Naive thymus-derived CD8-positive, alpha-beta T cell (primary cell): ENCODE results near the gene AARS2. TPM values are rescaled to one million over a fixed set of nuclear protein-coding genes. Genes with fewer than 3 reads are reported as not detected.
"Not testable (repeated sequence)": the region's sequence is repeated elsewhere in the genome, so short reads cannot be mapped to it uniquely, and the experiment has no call there.

ENCODE experiments used
- ATAC-seq, 2 donors: fragments of 150-1000 bp; cut with Tn5 transposase in 1 of 2; sonication (Bioruptor Pico), chemical (Tn5 transposase) in 1 of 2; 1 replicate in 1 of 2; 2 replicates in 1 of 2; pipeline ENCODE4 v1.10.0; 2021; ENCODE audit warnings: mild to moderate bottlenecking in 2 of 2, moderate library complexity in 2 of 2
- POLR2A ChIA-PET: fragments of 350-600 bp; sonication (Branson Sonifier 250); formaldehyde crosslinking; loops from one replicate; lab custom pipeline; 2021; ENCODE audit warnings: antibody characterized with exemption; lab: Charles Lee
- DNase-seq, 10 donors: peaks; one replicate each; pipeline versions ENCODE4 v3.0.0 to v3.0.0-alpha.2; 2020 to 2022
- H3K27ac Mint-ChIP-seq, 10 donors: one replicate each; pipeline ENCODE4 v1.8.0; 2020 to 2022; ENCODE audit warnings: mild to moderate bottlenecking in 10 of 10, mixed read lengths in 10 of 10, moderate library complexity in 4 of 10, inconsistent platforms in 1 of 10
- H3K27me3 Mint-ChIP-seq, 5 donors: one replicate each; pipeline ENCODE4 v1.8.0; 2021 to 2022; ENCODE audit warnings: mixed read lengths in 5 of 5
- H3K36me3 Mint-ChIP-seq, 3 donors: one replicate each; pipeline ENCODE4 v1.8.0; 2020 to 2022; ENCODE audit warnings: mixed read lengths in 3 of 3, mild to moderate bottlenecking in 2 of 3, inconsistent platforms in 1 of 3
- H3K4me1 Mint-ChIP-seq, 4 donors: one replicate each; pipeline ENCODE4 v1.8.0; 2021 to 2022; ENCODE audit warnings: mixed read lengths in 4 of 4
- H3K4me3 Mint-ChIP-seq, 10 donors: one replicate each; pipeline ENCODE4 v1.8.0; 2020 to 2022; ENCODE audit warnings: mild to moderate bottlenecking in 10 of 10, mixed read lengths in 10 of 10, moderate library complexity in 6 of 10, inconsistent platforms in 1 of 10
- H3K9me3 Mint-ChIP-seq, 9 donors: one replicate each; pipeline ENCODE4 v1.8.0; 2020 to 2022; ENCODE audit warnings: mixed read lengths in 9 of 9, mild to moderate bottlenecking in 3 of 9, inconsistent platforms in 1 of 9, moderate library complexity in 1 of 9
- polyA plus RNA-seq, 3 donors: library from polyadenylated mRNA; unstranded; fragments of 300-500 nt; fragmentation: Illumina TruSeq; gene quantifications; one replicate each; pipeline ENCODE4 v1.2.3, GENCODE V29; 2021
- total RNA-seq, 8 experiments: library from RNA in 2 of 8; stranded (reverse) in 2 of 8; gene quantifications; one replicate each; pipeline ENCODE4 v1.2.3 and lab custom pipeline; 2021 to 2026

Gene AARS2
- total and polyA plus RNA-seq, 5 experiments from 2014 or later = 5.2 to 24.1 (median 13.5) TPM

DNA sequence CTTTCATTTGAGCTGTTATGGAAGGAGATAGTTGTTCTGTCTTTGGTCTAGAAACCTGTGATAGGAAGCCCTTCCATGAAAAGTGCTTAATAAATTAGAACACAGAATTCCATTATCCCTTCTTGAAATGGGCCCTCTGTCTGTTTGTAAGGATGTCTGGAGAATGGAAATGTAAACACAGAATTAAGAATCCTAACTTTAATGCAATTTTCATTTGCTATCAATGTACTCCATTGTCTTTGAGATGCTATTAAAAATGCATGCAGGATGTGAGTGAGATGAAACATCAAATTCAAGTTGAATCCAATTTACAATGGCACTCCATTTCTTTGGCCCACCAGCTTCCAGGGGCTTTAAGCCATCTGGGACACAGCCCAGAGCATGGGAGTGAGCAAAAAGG is 13.9 kb upstream of the AARS2 start:
- no peak for ATAC-seq
- no peaks in the 10 kb centered on the region for H3K36me3 Mint-ChIP-seq

GRCh38 chr6:44321210-44321609 is 8.1 kb upstream of the AARS2 start:
- H3K36me3 Mint-ChIP-seq = peaks cover 0 to 6% (median 6%) of the 10 kb centered on the region in 3 donors

More for the DNA sequence above, 13.9 kb upstream of the AARS2 start:
- Mint-ChIP-seq H3K27ac (no peak overlapping the region), H3K27me3 (peaks cover 10 to 37% (median 23%) of the 10 kb centered on the region in 5 donors), H3K9me3 (no peaks in the 10 kb centered on the region), H3K4me1 (no peaks in the 10 kb centered on the region), H3K4me3 (no peak overlapping the region)
- POLR2A ChIA-PET = no interaction called here
- DNase-seq = no peak

DNA sequence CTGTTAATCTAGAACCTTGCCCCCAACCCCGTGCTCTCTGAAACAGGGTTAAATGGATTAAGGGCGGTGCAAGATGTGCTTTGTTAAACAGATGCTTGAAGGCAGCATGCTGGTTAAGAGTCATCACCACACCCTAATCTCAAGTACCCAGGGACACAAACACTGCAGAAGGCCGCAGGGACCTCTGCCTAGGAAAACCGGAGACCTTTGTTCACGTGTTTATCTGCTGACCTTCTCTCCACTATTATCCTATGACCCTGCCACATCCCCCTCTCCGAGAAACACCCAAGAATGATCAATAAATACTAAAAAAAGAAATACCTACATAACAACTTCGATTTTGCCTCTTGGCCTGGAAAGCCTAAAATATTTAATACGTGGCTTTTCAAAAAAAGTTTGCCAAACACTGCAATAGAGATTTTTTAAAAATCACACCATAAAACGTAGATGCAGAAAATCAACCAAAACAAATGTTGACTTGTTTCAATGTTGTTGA is 4.0 kb upstream of the AARS2 start:
- POLR2A ChIA-PET, H3K9me3 Mint-ChIP-seq, H3K4me3 Mint-ChIP-seq, ATAC-seq, H3K36me3 Mint-ChIP-seq, H3K27ac Mint-ChIP-seq, DNase-seq: not testable (repeated sequence)
- H3K4me1 Mint-ChIP-seq = peaks cover 9 to 15% (median 11%) of the 10 kb centered on the region in 4 donors
- peaks cover 6 to 36% (median 22%) of the 10 kb centered on the region in 5 donors for H3K27me3 Mint-ChIP-seq

More at GRCh38 chr6:44321210-44321609, 8.1 kb upstream of the AARS2 start:
- POLR2A ChIA-PET = no interaction called here
- no peak for DNase-seq
- no peak overlapping the region for H3K27ac Mint-ChIP-seq
- H3K27me3 Mint-ChIP-seq = peaks cover 10 to 36% (median 22%) of the 10 kb centered on the region in 5 donors
- ATAC-seq = no peak
- no peak overlapping the region for H3K4me3 Mint-ChIP-seq
- no peaks in the 10 kb centered on the region for H3K4me1 Mint-ChIP-seq
- H3K9me3 Mint-ChIP-seq = peaks cover 0 to 7% (median 0%) of the 10 kb centered on the region in 9 donors

DNA sequence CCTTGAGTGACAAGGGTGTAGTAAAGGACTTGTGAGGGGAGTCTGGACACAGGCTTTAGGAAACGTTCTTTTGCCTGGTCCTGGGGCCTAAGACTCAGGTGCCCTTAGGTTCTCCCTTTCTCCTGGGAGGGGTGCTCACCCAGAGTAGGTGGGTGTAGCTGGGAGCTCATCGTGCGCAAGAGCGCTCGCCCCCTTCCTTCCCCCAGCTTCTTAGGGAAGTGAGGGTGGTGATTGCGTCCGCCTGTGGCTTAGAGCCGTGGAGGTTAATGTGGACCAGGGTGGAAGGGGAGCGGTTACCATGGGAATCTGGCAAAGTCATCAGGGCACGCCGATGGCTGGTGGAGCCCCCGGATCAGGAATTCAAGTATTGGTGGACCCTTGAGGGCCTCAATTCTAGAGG is 3.3 kb upstream of the AARS2 start:
- ATAC-seq (no peak), DNase-seq (no peak)
- peaks cover 13 to 22% (median 18%) of the 10 kb centered on the region in 4 donors for H3K4me1 Mint-ChIP-seq
- H3K4me3 Mint-ChIP-seq = no peak overlapping the region
- peaks cover 6% of the 10 kb centered on the region in 3 donors for H3K36me3 Mint-ChIP-seq
- peaks cover 0 to 7% (median 0%) of the 10 kb centered on the region in 9 donors for H3K9me3 Mint-ChIP-seq
- POLR2A ChIA-PET = no interaction called here
- peaks cover 5 to 36% (median 21%) of the 10 kb centered on the region in 5 donors for H3K27me3 Mint-ChIP-seq
- no peak overlapping the region for H3K27ac Mint-ChIP-seq

GRCh38 chr6:44315951-44316350 is 2.8 kb upstream of the AARS2 start:
- Mint-ChIP-seq H3K4me1 (peaks cover 13 to 23% (median 20%) of the 10 kb centered on the region in 4 donors), H3K27me3 (peaks cover 5 to 34% (median 19%) of the 10 kb centered on the region in 5 donors)

DNA sequence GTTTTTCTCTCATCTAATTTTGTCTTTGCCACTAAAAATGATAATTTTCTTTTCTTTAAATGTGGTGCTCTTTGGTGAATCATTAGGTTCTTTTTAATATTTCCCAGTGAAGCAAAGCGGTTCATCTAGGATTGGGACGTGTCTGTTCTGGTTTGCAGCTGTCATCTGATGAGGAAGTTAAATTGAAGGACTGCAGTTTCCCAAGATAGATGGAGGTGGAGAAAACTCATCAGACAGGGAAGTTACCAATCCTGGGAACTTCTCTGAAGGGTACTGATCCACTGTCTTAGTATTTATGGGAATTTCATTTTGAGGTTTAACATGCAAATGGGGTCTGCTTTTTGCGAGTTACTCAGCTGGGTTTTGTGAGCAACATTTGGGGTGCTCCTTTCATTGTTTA is 2.4 kb upstream of the AARS2 start:
- H3K4me1 Mint-ChIP-seq = peaks cover 13 to 23% (median 20%) of the 10 kb centered on the region in 4 donors
- peaks cover 0 to 5% (median 0%) of the 10 kb centered on the region in 9 donors for H3K9me3 Mint-ChIP-seq
- H3K27ac Mint-ChIP-seq = no peak overlapping the region
- peaks cover 4 to 30% (median 19%) of the 10 kb centered on the region in 5 donors for H3K27me3 Mint-ChIP-seq
- H3K4me3 Mint-ChIP-seq = peak overlapping the region in 1 of 10 donors; percentile 45
- POLR2A ChIA-PET = no interaction called here
- DNase-seq (no peak), ATAC-seq (no peak)
- H3K36me3 Mint-ChIP-seq = peaks cover 3 to 12% (median 5%) of the 10 kb centered on the region in 3 donors

More at GRCh38 chr6:44315951-44316350, 2.8 kb upstream of the AARS2 start:
- DNase-seq (no peak), ATAC-seq (no peak)
- Mint-ChIP-seq H3K9me3 (peaks cover 0 to 7% (median 0%) of the 10 kb centered on the region in 9 donors), H3K4me3 (peak overlapping the region in 1 of 10 donors; percentile 45), H3K36me3 (peaks cover 6 to 8% (median 6%) of the 10 kb centered on the region in 3 donors), H3K27ac (no peak overlapping the region)
- POLR2A ChIA-PET = no interaction called here

DNA sequence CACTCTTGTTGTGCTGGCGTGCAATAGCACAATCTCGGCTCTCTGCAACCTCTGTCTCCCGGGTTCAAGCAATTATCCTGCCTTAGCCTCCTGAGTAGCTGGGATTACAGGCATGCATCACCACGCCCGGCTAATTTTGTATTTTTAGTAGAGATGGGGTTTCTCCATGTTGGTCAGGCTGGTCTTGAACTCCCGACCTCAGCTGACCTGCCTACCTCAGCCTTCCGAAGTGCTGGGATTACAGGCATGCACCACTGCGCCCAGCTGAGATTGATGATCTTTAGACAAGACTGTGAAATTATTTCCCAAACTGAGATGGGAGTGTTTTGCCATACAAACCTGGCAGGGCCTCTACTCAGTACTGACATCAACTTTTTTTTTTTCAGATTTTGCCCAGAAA is 1.5 kb upstream of the AARS2 start:
- not testable (repeated sequence) for ATAC-seq, H3K4me3 Mint-ChIP-seq, H3K9me3 Mint-ChIP-seq, DNase-seq
- peak overlapping the region in 1 of 10 donors; percentile 57 for H3K27ac Mint-ChIP-seq
- H3K4me1 Mint-ChIP-seq = peaks cover 18 to 30% (median 23%) of the 10 kb centered on the region in 4 donors
- H3K27me3 Mint-ChIP-seq = peaks cover 0 to 21% (median 13%) of the 10 kb centered on the region in 5 donors
- POLR2A ChIA-PET = interaction anchor here (0.9 to 1.1 kb wide), 2 partner anchors 12 to 77 kb away, joined by 3 to 5 read pairs; no protein-coding TSS in a partner anchor
- H3K36me3 Mint-ChIP-seq = peaks cover 0 to 21% (median 4%) of the 10 kb centered on the region in 3 donors

- Mint-ChIP-seq H3K9me3 (no peaks in the 10 kb centered on the region), H3K4me1 (peaks cover 20 to 31% (median 23%) of the 10 kb centered on the region in 4 donors), H3K27me3 (no peaks in the 10 kb centered on the region), H3K36me3 (peaks cover 0 to 41% (median 7%) of the 10 kb centered on the region in 3 donors), H3K27ac (peak overlapping the region in 8 of 10 donors; percentile 13 to 97 (median 58)), H3K4me3 (peak overlapping the region; percentile 92 to 100 (median 96))
- DNase-seq (no peak), ATAC-seq (no peak)
- POLR2A ChIA-PET = interaction anchor here (2.0 kb wide), 1 partner anchor 65 kb away, joined by 6 read pairs; the partner anchor contains the start of gene HSP90AB1
These were observed 1.4 kb downstream of the AARS2 start for GRCh38 chr6:44311767-44312166.

GRCh38 chr6:44311304-44311703 is 1.8 kb downstream of the AARS2 start:
- POLR2A ChIA-PET = no interaction called here
- DNase-seq (no peak), ATAC-seq (no peak)
- Mint-ChIP-seq H3K36me3 (peaks cover 0 to 44% (median 7%) of the 10 kb centered on the region in 3 donors), H3K27me3 (no peaks in the 10 kb centered on the region), H3K4me1 (peaks cover 20 to 31% (median 23%) of the 10 kb centered on the region in 4 donors), H3K9me3 (no peaks in the 10 kb centered on the region), H3K27ac (peak overlapping the region in 4 of 10 donors; percentile 51 to 83 (median 62)), H3K4me3 (peak overlapping the region in 9 of 10 donors; percentile 94 to 100 (median 96))

DNA sequence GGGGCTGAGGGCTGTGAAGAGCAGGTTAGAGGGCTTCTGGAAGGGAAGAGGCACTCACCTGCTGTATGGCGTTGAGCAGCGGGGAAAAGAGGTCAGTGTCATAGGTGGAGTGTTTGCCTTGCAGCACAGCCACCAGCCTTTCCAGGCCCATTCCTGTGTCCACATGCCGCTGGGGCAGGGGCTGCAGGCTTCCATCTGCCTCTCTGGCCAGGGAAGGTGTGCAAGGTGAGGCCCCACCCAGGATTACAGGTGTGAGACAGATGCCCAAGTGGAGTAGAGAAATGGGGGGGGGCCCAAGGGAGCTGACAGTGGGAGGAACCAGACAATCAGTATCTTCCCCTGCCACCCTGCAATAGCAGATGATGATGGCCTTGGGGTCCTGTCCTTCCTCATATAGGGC is 2.9 kb downstream of the AARS2 start:
- H3K4me1 Mint-ChIP-seq = peaks cover 20 to 31% (median 23%) of the 10 kb centered on the region in 4 donors
- POLR2A ChIA-PET = no interaction called here
- DNase-seq (no peak), ATAC-seq (no peak)
- peak overlapping the region in 6 of 10 donors; percentile 12 to 59 (median 30) for H3K4me3 Mint-ChIP-seq
- peak overlapping the region in 2 of 10 donors; percentile 37 to 43 for H3K27ac Mint-ChIP-seq
- H3K36me3 Mint-ChIP-seq = peaks cover 0 to 55% (median 7%) of the 10 kb centered on the region in 3 donors
- no peaks in the 10 kb centered on the region for H3K27me3 Mint-ChIP-seq
- H3K9me3 Mint-ChIP-seq = no peaks in the 10 kb centered on the region

GRCh38 chr6:44309631-44310030 is 3.5 kb downstream of the AARS2 start:
- Mint-ChIP-seq H3K9me3 (no peaks in the 10 kb centered on the region), H3K27ac (no peak overlapping the region), H3K4me1 (peaks cover 20 to 31% (median 23%) of the 10 kb centered on the region in 4 donors), H3K36me3 (peaks cover 0 to 57% (median 9%) of the 10 kb centered on the region in 3 donors), H3K27me3 (no peaks in the 10 kb centered on the region), H3K4me3 (no peak overlapping the region)
- POLR2A ChIA-PET = interaction anchor here (0.8 kb wide), 1 partner anchor 9 kb away, joined by 4 read pairs; no protein-coding TSS in a partner anchor
- no peak for DNase-seq
- no peak for ATAC-seq

DNA sequence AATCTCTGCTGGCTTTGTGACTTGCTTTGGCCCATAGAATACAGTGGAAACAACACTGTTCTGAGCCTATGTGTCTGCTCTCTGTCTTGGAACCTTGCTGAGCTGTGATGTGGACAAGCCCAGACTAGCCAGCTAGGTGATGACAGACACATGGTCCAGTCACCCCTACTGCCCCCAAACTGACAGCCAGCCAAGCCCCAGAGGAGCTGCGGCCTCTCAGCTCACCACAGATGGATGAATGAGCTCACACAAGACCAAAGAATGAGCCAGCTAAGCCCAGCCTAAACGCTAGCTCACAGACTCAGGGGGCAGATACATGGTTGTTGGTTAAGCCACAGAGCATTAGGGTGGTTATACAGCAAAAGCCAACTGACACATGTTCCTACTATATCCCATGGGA is 4.1 kb downstream of the AARS2 start:
- POLR2A ChIA-PET = interaction anchor here (0.8 kb wide), 1 partner anchor 9 kb away, joined by 4 read pairs; no protein-coding TSS in a partner anchor
- Mint-ChIP-seq H3K27ac (peak overlapping the region in 1 of 10 donors; percentile 27), H3K4me1 (peaks cover 20 to 31% (median 23%) of the 10 kb centered on the region in 4 donors), H3K9me3 (no peaks in the 10 kb centered on the region), H3K27me3 (no peaks in the 10 kb centered on the region), H3K36me3 (peaks cover 0 to 59% (median 9%) of the 10 kb centered on the region in 3 donors), H3K4me3 (no peak overlapping the region)
- DNase-seq (no peak), ATAC-seq (no peak)

DNA sequence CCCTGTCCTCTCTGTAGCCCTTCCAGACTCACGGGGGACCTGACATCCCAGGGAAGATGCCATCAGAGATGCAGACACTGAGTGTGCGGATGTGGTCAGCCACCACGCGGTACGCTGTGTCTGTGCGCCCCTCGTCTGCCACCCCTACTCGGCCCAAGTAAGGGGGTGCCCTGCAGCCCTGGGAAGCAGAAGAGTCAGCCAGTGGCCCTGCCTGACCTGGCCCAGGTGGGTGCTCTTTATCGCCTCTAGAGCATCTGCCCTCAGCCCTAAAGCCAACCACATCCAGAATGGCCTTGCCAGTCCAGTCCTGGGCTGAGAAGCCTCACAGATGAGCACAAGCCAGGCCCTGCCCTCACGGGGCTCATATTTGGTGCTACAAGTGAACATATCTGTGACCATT is 5.9 kb downstream of the AARS2 start:
- Mint-ChIP-seq H3K4me3 (no peak overlapping the region), H3K4me1 (peaks cover 8 to 17% (median 13%) of the 10 kb centered on the region in 4 donors), H3K27me3 (no peaks in the 10 kb centered on the region), H3K27ac (no peak overlapping the region), H3K9me3 (no peaks in the 10 kb centered on the region), H3K36me3 (peaks cover 0 to 65% (median 13%) of the 10 kb centered on the region in 3 donors)
- POLR2A ChIA-PET = interaction anchor here (0.8 kb wide), 2 partner anchors 10 to 1039 kb away, joined by 3 to 4 read pairs; no protein-coding TSS in a partner anchor
- ATAC-seq (no peak), DNase-seq (no peak)
